GM12878 (cell line): ENCODE data around the gene TINCR.

Experiments
- E4F1 ChIP-seq: fragments of 450-650 bp; IDR thresholded peaks from 2 replicates; pipeline ENCODE4 v1.6.1; 2018; ENCODE audit warnings: borderline replicate concordance, mild to moderate bottlenecking; ENCODE audit not compliant: partially characterized antibody
- EP300 ChIP-seq, 2 experiments: fragments of 150-350 bp in 1 of 2; IDR thresholded peaks; 2 replicates each; pipeline ENCODE4 v1.6.1; 2011 to 2012; ENCODE audit warnings: low read depth in 2 of 2, low read length in 2 of 2, borderline replicate concordance in 1 of 2, improper control_type of control experiment in 1 of 2, inconsistent platforms in 1 of 2; ENCODE audit not compliant: control insufficient read depth in 1 of 2
- GABPA ChIP-seq: IDR thresholded peaks from 2 replicates; pipeline ENCODE4 v1.6.1; 2014; ENCODE audit warnings: antibody characterized with exemption, low read depth, mild to moderate bottlenecking, inconsistent platforms
- JUNB ChIP-seq: IDR thresholded peaks from 2 replicates; pipeline ENCODE4 v1.6.1; 2016; ENCODE audit warnings: antibody characterized with exemption, mild to moderate bottlenecking
- MYC ChIP-seq: IDR thresholded peaks from 2 replicates; pipeline ENCODE4 v1.6.1; 2011; ENCODE audit warnings: mild to moderate bottlenecking, low read length, moderate library complexity, inconsistent platforms; ENCODE audit not compliant: insufficient read depth, insufficient replicate concordance, insufficient read length, severe bottlenecking
- POLR2A ChIP-seq: IDR thresholded peaks from 2 replicates; pipeline ENCODE4 v1.6.1; 2011; ENCODE audit warnings: low read depth, mild to moderate bottlenecking, low read length
- RCOR1 ChIP-seq: conservative IDR thresholded peaks from 2 replicates; pipeline ENCODE4 v1.6.1; 2012; ENCODE audit warnings: low read depth, low read length, improper control_type of control experiment
- SMAD1 ChIP-seq: fragments of 450-650 bp; IDR thresholded peaks from 2 replicates; pipeline ENCODE4 v1.6.1; 2018; ENCODE audit warnings: mild to moderate bottlenecking, low read depth; ENCODE audit not compliant: partially characterized antibody
- SP1 ChIP-seq: IDR thresholded peaks from one replicate; pipeline ENCODE4 v1.6.1; 2011; ENCODE audit warnings: low read depth, low read length
- USF2 ChIP-seq: IDR thresholded peaks from 2 replicates; pipeline ENCODE4 v1.6.1; 2011; ENCODE audit warnings: low read depth, low read length, improper control_type of control experiment, borderline replicate concordance
- TF ChIP-seq, protein P1 (sequence below), 3 experiments: IDR thresholded peaks in 2 of 3; conservative IDR thresholded peaks in 1 of 3; 2 replicates each; pipeline ENCODE4 v1.5.1; 2011; ENCODE audit warnings: low read depth in 3 of 3, low read length in 3 of 3, mild to moderate bottlenecking in 3 of 3, control low read depth in 2 of 3, moderate library complexity in 2 of 3, inconsistent platforms in 1 of 3, mixed read lengths in 1 of 3; ENCODE audit not compliant: control insufficient read depth in 2 of 3, insufficient read depth in 1 of 3; ENCODE audit errors: extremely low read depth in 1 of 3

GRCh38 chr19:5603626-5604025, 35.9 kb upstream of the TINCR start:
- TF ChIP-seq RCOR1 (no peak), SMAD1 (no peak), USF2 (no peak), GABPA (no peak), MYC (no peak), JUNB (no peak), POLR2A (no peak), SP1 (no peak), EP300 (IDR thresholded peaks at IDR 0.05; ENCODE audit: borderline replicate concordance in 1 of 2, control insufficient read depth in 1 of 2, low read depth in 2 of 2, low read length in 2 of 2) (no peak), E4F1 (no peak)
- TF ChIP-seq, protein P1, sequence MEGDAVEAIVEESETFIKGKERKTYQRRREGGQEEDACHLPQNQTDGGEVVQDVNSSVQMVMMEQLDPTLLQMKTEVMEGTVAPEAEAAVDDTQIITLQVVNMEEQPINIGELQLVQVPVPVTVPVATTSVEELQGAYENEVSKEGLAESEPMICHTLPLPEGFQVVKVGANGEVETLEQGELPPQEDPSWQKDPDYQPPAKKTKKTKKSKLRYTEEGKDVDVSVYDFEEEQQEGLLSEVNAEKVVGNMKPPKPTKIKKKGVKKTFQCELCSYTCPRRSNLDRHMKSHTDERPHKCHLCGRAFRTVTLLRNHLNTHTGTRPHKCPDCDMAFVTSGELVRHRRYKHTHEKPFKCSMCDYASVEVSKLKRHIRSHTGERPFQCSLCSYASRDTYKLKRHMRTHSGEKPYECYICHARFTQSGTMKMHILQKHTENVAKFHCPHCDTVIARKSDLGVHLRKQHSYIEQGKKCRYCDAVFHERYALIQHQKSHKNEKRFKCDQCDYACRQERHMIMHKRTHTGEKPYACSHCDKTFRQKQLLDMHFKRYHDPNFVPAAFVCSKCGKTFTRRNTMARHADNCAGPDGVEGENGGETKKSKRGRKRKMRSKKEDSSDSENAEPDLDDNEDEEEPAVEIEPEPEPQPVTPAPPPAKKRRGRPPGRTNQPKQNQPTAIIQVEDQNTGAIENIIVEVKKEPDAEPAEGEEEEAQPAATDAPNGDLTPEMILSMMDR (IDR thresholded peaks at IDR 0.05 in 2 of 3, conservative IDR thresholded peaks at IDR 0.05 in 1 of 3; ENCODE audit: control insufficient read depth in 2 of 3, extremely low read depth in 1 of 3, insufficient read depth in 1 of 3, low read depth in 3 of 3, low read length in 3 of 3), result no peak
